Measurements from ENCODE around the gene CDH12. TPM values are rescaled to one million over a fixed set of nuclear protein-coding genes. Genes with fewer than 3 reads are reported as not detected.

Gene CDH12
- total RNA-seq, 4 donors from 2014 or later, result 0.12 TPM; not detected in 3

DNA sequence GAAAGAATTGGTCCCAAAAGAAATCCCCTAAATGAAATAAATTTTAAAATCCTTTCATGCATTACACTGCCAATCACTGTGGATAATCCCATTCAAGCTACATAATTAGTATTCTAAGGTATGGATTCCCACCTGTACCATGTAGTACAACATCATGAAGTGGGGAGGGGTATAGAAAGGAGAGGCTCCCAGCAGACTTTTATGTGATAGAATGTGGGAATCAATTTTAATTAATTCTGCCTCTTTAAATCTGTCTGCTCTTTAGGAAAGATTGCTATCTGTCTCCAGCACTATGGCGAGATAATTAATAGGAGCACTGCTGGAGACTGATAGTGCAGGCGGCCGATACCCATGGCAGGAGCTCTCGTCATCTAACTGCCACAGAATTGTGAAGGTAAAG, 95.4 kb downstream of the CDH12 start:
- H3K4me1 ChIP-seq, result no peaks in the 10 kb centered on the region
- H3K4me3 ChIP-seq, result no peak overlapping the region
- H3K36me3 ChIP-seq, result no peaks in the 10 kb centered on the region
- no peak for ATAC-seq
- WGBS, 2 donors (ENCODE audit: low coverage in 1 of 2), result 75 to 85% methylated on average over 4 of the region's 4 CpGs
- no peaks in the 10 kb centered on the region for H3K27me3 ChIP-seq
- no peak for TF ChIP-seq POLR2A (IDR thresholded peaks at IDR 0.05)
- TF ChIP-seq EP300 (IDR thresholded peaks at IDR 0.05), result no peak
- TF ChIP-seq, protein P1, sequence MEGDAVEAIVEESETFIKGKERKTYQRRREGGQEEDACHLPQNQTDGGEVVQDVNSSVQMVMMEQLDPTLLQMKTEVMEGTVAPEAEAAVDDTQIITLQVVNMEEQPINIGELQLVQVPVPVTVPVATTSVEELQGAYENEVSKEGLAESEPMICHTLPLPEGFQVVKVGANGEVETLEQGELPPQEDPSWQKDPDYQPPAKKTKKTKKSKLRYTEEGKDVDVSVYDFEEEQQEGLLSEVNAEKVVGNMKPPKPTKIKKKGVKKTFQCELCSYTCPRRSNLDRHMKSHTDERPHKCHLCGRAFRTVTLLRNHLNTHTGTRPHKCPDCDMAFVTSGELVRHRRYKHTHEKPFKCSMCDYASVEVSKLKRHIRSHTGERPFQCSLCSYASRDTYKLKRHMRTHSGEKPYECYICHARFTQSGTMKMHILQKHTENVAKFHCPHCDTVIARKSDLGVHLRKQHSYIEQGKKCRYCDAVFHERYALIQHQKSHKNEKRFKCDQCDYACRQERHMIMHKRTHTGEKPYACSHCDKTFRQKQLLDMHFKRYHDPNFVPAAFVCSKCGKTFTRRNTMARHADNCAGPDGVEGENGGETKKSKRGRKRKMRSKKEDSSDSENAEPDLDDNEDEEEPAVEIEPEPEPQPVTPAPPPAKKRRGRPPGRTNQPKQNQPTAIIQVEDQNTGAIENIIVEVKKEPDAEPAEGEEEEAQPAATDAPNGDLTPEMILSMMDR (IDR thresholded peaks at IDR 0.05), result no peak
- no peak for TF ChIP-seq POLR2AphosphoS5 (IDR thresholded peaks at IDR 0.05)
- no peak overlapping the region for H3K27ac ChIP-seq
- no peaks in the 10 kb centered on the region for H3K9me3 ChIP-seq

DNA sequence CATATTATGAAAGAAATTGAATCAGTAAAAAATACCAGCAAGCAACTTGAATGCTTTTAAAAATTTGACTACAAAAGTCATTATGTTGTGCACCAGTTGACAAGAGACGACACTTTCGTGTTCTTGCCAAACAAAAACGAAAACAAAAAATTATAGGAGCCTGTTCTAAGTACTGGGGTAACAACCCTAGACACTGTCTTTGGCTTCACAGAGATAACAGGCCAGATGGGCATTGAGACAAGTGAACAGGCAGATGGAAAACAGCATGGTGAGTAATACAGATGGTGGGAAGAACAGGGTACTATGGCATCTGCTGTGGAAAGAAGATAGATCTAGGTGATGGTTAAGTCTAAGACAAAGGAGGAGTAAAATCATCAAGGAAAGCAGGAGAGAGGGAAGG, 99.0 kb downstream of the CDH12 start:
- Histone ChIP-seq H3K4me1 (no peaks in the 10 kb centered on the region), H3K4me3 (no peak overlapping the region), H3K9me3 (no peaks in the 10 kb centered on the region), H3K27ac (no peak overlapping the region), H3K36me3 (no peaks in the 10 kb centered on the region), H3K27me3 (no peaks in the 10 kb centered on the region)
- ATAC-seq, result no peak
- WGBS, 2 donors (ENCODE audit: low coverage in 1 of 2), result 63 to 86% methylated on average over 3 of the region's 3 CpGs
- no peak for TF ChIP-seq EP300 (IDR thresholded peaks at IDR 0.05)
- TF ChIP-seq POLR2AphosphoS5 (IDR thresholded peaks at IDR 0.05), result no peak
- TF ChIP-seq, protein P1 (IDR thresholded peaks at IDR 0.05), result no peak
- no peak for TF ChIP-seq POLR2A (IDR thresholded peaks at IDR 0.05)

DNA sequence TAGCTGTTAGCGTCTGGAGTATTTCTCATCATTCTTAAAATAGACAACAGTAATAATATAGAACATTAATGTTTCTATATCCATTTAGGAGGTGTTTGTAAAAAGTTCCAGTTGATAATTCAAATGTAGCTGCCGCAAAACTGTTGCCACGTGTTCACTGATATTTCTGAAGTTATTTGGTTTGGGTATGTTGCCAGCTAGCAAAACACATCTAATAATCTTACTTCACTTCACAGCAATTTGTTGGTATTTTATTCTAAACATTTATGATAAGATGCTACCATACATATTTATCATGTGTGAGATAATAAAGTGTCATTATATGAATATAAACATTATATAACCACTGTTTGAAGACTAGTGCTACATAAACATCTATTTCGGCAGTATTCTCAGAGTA, 101.6 kb downstream of the CDH12 start:
- 19 to 34% methylated on average over 4 of the region's 4 CpGs for WGBS, 2 donors (ENCODE audit: low coverage in 1 of 2)
- no peak for ATAC-seq
- H3K27me3 ChIP-seq, result no peaks in the 10 kb centered on the region
- no peaks in the 10 kb centered on the region for H3K36me3 ChIP-seq
- TF ChIP-seq, protein P1 (IDR thresholded peaks at IDR 0.05), result no peak
- TF ChIP-seq EP300 (IDR thresholded peaks at IDR 0.05) (no peak), POLR2AphosphoS5 (IDR thresholded peaks at IDR 0.05) (no peak), POLR2A (IDR thresholded peaks at IDR 0.05) (no peak)
- H3K4me3 ChIP-seq, result no peak overlapping the region
- no peaks in the 10 kb centered on the region for H3K9me3 ChIP-seq
- H3K27ac ChIP-seq, result no peak overlapping the region
- no peaks in the 10 kb centered on the region for H3K4me1 ChIP-seq

DNA sequence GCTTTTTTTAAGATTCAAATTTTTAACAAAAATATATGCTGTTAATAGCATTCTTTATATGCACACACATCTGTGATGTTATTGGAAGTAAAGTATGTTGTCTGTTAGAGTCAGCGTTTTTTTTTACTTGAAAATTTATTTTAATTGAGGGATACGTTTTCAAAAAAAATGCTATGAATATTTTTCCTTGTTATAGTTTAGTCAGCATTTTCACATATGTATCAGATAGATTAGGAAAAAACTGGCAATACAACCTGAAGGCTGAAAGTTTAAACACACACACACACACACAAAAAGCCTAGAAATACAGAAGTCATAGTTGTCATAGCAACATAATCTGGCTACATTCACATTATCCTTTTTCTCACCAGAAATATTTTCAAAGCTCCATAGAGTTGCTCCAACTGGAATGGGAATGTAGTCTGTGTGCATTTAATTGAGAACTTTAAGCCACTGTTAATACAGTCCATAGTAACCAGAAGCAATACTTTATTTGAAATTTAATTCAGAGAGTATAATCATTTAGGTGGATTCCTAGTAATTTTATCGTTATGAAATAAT, 116.6 kb downstream of the CDH12 start:
- Histone ChIP-seq H3K4me3 (no peak overlapping the region), H3K4me1 (no peaks in the 10 kb centered on the region), H3K36me3 (no peaks in the 10 kb centered on the region), H3K27me3 (no peaks in the 10 kb centered on the region), H3K9me3 (no peaks in the 10 kb centered on the region), H3K27ac (no peak overlapping the region)
- TF ChIP-seq EP300 (IDR thresholded peaks at IDR 0.05), result no peak
- TF ChIP-seq, protein P1 (IDR thresholded peaks at IDR 0.05), result no peak
- no peak for TF ChIP-seq POLR2AphosphoS5 (IDR thresholded peaks at IDR 0.05)
- no peak for TF ChIP-seq POLR2A (IDR thresholded peaks at IDR 0.05)
- whole genome bisulfite sequencing, 2 donors (ENCODE audit: low coverage in 1 of 2), result 56 to 71% methylated on average over 3 of the region's 3 CpGs
- no peak for ATAC-seq

DNA sequence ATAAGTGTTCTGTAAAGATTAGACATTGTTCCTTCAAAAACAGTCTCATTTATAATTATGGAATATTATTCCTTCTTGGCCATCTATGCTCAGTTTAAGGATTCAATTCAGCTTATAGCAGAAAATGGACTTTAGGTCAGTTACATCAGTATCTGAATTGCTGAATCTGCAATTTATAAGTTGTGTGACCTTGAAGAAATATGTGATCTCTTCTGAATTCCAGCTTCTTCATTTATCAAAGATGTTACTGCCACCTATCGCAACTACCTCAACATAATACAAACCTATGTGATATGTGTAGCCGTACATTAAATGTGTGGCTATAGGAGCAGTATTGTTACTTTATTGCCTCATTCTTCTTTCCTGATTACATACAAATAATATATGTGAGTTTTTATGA, 118.2 kb downstream of the CDH12 start:
- no peak for ATAC-seq

More for the DNA sequence above, 118.2 kb downstream of the CDH12 start:
- H3K9me3 ChIP-seq, result no peaks in the 10 kb centered on the region
- no peaks in the 10 kb centered on the region for H3K36me3 ChIP-seq
- no peak overlapping the region for H3K4me3 ChIP-seq
- 87 to 91% methylated on average over 2 of the region's 2 CpGs for WGBS, 2 donors (ENCODE audit: low coverage in 1 of 2)
- no peaks in the 10 kb centered on the region for H3K4me1 ChIP-seq
- no peaks in the 10 kb centered on the region for H3K27me3 ChIP-seq
- no peak for TF ChIP-seq POLR2AphosphoS5 (IDR thresholded peaks at IDR 0.05)
- TF ChIP-seq EP300 (IDR thresholded peaks at IDR 0.05), result no peak
- TF ChIP-seq, protein P1 (IDR thresholded peaks at IDR 0.05), result no peak
- TF ChIP-seq POLR2A (IDR thresholded peaks at IDR 0.05), result no peak
- no peak overlapping the region for H3K27ac ChIP-seq

Measured in gastroesophageal sphincter (tissue), 4 donors.